Esophagus squamous epithelium (tissue), 4 donors: ENCODE data around the gene NLGN1.

ENCODE experiments used
- POLR2A ChIP-seq, 4 donors: fragments of 450-650 bp; IDR thresholded peaks; one replicate each; pipeline ENCODE4 v1.6.1; 2017; ENCODE audit warnings: antibody characterized with exemption in 4 of 4, mild to moderate bottlenecking in 4 of 4, moderate library complexity in 3 of 4
- TF ChIP-seq, protein P1 (sequence below), 6 experiments: fragments of 450-650 bp in 4 of 6; fragments of 200-600 bp in 2 of 6; sonication (generic) in 2 of 6; IDR thresholded peaks; one replicate each; pipeline ENCODE4 v1.5.1; 2016 to 2019; ENCODE audit warnings: antibody characterized with exemption in 6 of 6, mild to moderate bottlenecking in 4 of 6, moderate library complexity in 4 of 6

DNA sequence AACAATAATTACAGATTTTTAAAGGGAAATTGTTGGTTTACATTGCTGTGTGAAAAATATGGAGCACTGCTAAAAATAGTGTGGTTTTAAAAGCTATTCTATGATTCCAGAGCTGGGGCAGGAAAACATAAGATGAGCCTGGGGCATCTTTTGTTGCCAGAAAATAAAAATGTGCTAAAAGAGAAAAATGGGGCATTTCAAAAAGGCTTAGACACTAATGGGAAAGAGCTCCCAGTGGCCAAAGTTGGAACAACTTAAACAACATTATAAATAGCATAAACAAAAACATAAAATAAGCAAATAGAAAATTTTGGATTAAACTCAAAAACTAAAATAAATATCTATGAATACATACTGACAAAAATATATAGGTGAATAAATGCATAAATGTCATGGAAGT, 478.9 kb downstream of the NLGN1 start:
- TF ChIP-seq, protein P1, sequence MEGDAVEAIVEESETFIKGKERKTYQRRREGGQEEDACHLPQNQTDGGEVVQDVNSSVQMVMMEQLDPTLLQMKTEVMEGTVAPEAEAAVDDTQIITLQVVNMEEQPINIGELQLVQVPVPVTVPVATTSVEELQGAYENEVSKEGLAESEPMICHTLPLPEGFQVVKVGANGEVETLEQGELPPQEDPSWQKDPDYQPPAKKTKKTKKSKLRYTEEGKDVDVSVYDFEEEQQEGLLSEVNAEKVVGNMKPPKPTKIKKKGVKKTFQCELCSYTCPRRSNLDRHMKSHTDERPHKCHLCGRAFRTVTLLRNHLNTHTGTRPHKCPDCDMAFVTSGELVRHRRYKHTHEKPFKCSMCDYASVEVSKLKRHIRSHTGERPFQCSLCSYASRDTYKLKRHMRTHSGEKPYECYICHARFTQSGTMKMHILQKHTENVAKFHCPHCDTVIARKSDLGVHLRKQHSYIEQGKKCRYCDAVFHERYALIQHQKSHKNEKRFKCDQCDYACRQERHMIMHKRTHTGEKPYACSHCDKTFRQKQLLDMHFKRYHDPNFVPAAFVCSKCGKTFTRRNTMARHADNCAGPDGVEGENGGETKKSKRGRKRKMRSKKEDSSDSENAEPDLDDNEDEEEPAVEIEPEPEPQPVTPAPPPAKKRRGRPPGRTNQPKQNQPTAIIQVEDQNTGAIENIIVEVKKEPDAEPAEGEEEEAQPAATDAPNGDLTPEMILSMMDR (IDR thresholded peaks at IDR 0.05), result no peak
- TF ChIP-seq POLR2A (IDR thresholded peaks at IDR 0.05), result no peak
